Heart left ventricle (tissue), 13 donors: Measurements from ENCODE around the gene GLRX3.

Experiments used
- CTCF ChIP-seq, 12 donors: fragments of 200-600 bp; sonication (generic) in 4 of 12; IDR thresholded peaks; one replicate each; pipeline versions ENCODE4 v1.5.0 to v1.8.0; 2018 to 2022; ENCODE audit warnings: antibody characterized with exemption in 12 of 12, mild to moderate bottlenecking in 5 of 12
- POLR2A ChIP-seq, 2 donors: fragments of 450-650 bp; IDR thresholded peaks; one replicate each; pipeline ENCODE4 v1.6.1; 2017; ENCODE audit warnings: antibody characterized with exemption in 2 of 2, mild to moderate bottlenecking in 2 of 2, moderate library complexity in 2 of 2
- donor health status: ischemic (EF 13 %, LVEDD 7.1; RV severe dilation, severe dysfunction).
- donor health status: DM: no; HTN: yes; CAD: no.
- donor health status: DM: no; HTN: no; CAD: no.
- donor health status: ischemic (EF 25% LVEDD 6.9; RV normal size, moderate dysfunction).
- donor health status: ischemic (EF 25% LVEDD 5.7; RV mildly dilated, moderate dysfunction).
- donor health status: ischemic (EF 35%, LVEDD 5.7; RV mildly dilated, moderate dysfunction).
- donor health status: nonischemic (EF 11% LVEDD 7.7; RV severe dilation, severe dysfunction).
- donor health status: DM: yes; HTN: yes; CAD: no.
- donor health status: PGD.
- donor health status: ischemic (EF 29% LVEDD 5.4; RV normal size, mild dysfunction).
- donor health status: nonischemic (EF 23%, LVEDD 6.1; RV moderate dilation, normal function).

DNA sequence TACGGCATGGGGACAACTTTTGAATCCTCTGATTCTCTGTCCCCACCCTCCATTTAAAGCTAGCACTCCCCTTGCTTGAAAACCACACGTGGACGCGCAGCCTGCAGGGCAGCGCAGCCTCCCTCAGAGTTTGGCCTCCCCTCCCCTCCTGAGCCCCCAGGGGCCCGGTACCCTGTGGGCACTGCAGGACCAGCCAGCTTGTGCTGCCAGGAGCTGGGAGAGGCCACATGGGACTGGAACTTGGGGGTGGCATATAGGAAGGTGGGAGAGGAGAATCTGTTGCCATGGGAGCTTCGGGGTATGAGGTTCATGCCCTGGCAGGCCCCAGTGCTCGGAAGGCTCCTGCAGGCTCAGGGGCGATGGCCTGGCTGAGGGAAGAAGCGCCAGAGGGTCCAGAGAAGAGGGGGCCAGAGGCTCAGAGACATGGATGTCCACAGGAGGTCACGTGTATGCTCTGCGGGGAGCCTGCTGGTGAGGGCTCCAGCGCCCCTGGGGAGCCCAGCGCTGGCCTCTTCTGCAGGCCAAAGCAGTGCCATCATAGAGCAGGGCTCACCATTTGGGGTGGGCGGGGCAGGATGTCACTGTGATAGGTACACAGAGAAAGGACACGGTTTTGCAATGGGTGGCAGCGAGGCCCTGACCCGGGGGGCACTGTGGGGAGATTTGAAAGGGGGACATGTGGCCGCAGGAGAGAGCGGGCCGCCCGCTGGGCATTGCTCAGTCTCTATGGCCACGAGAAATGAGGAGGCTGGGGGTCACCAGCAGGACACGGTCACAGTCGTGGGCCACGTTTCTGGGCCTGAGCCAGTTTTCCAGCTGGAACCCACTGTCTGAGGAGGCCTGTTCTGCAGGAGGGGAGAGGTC lies 64.2 kb downstream of the GLRX3 start:
- no peak for TF ChIP-seq CTCF (IDR thresholded peaks at IDR 0.05)
- no peak for TF ChIP-seq POLR2A (IDR thresholded peaks at IDR 0.05)
